Measurements from ENCODE around the gene AVPR2.

- TF ChIP-seq CTCF (IDR thresholded peaks at IDR 0.05) (no peak), POLR2A (IDR thresholded peaks at IDR 0.05) (no peak)
Measured at GRCh38 chrX:153903991-153904957, at the start of gene AVPR2.

Data from ovary (tissue), 3 donors.